ENCODE data around the gene WWTR1. TPM values are rescaled to one million over a fixed set of nuclear protein-coding genes. Genes with fewer than 3 reads are reported as not detected.

WWTR1 gene
- polyA plus RNA-seq, 3 donors from 2014 or later = not detected

DNA sequence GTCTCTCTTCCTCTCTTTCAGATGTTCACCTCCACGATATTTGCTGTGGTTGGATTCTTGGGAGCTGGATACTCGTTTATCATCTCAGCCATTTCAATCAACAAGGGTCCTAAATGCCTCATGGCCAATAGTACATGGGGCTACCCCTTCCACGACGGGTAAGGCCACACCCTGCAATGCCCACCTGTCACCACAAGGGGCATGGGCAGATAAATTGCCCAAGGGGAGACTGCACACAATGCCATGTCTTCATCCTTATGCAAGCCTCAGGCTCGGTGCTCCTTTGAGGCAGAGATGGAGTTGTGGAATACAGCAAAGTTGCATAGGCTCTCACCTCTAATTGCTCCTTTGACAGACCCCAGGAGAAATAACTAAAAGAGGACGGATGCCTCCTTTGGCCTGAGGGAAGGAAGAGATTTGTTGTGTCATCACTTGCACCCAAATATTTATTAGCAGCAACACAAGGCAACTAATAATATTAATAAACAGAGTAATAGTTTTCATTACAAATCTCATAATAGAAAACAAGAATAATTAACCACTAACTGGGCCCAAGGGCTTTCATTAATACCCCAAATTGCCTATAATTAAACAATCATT lies 170.1 kb downstream of the WWTR1 start:
- H3K4me1 Mint-ChIP-seq = no peaks in the 10 kb centered on the region
- H3K36me3 Mint-ChIP-seq = no peaks in the 10 kb centered on the region
- H3K27ac Mint-ChIP-seq = no peak overlapping the region
- no peak overlapping the region for H3K4me3 Mint-ChIP-seq
- no peaks in the 10 kb centered on the region for H3K9me3 Mint-ChIP-seq
- peaks cover 0 to 7% (median 4%) of the 10 kb centered on the region in 3 donors for H3K27me3 Mint-ChIP-seq (ENCODE audit: low read depth in 3 of 3)
- DNase-seq = no peak

DNA sequence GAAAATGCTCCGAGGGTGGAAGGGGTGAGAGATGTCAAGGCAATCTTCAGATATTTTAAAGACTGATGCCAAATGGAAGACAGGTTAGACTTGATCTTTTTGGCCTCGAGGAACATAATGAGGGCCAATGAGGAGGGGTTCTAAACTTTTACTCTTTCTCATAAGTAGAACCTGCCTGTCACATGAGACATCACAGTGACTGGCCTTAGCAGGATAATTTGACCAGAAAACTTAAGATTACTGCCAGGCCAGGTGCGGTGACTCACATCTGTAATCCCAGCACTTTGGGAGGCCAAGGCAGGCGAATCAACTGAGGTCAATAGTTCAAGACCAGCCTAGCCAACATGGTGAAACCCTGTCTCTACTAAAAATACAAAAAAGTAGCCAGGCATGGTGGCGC lies 171.1 kb downstream of the WWTR1 start:
- Mint-ChIP-seq H3K27me3 (ENCODE audit: low read depth in 3 of 3) (peaks cover 0 to 3% (median 3%) of the 10 kb centered on the region in 3 donors), H3K27ac (no peak overlapping the region), H3K9me3 (no peaks in the 10 kb centered on the region), H3K36me3 (no peaks in the 10 kb centered on the region), H3K4me3 (no peak overlapping the region), H3K4me1 (no peaks in the 10 kb centered on the region)
- DNase-seq = no peak

DNA sequence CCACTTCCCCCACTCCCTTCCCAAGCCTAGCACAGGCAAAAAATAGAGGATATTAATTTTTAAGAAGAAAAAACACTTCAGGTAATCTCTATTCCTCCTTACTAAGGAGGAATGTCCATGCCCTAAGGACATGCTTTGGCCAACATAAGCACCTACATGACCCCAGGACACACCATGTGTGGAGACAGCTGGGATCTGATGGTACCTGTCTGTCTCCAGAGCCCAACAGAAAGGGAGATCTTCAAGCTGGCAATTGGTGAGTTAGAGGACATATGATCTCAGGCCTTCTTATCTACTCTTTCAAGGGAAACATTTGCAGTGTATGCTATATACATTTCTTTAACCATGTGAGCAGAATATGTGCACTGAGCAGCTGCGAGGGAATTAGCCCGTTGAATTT lies 176.3 kb downstream of the WWTR1 start:
- Mint-ChIP-seq H3K4me3 (no peak overlapping the region), H3K36me3 (no peaks in the 10 kb centered on the region), H3K4me1 (peaks cover 4 to 5% of the 10 kb centered on the region in 2 donors), H3K27ac (no peak overlapping the region), H3K27me3 (ENCODE audit: low read depth in 3 of 3) (peaks cover 0 to 3% (median 0%) of the 10 kb centered on the region in 3 donors), H3K9me3 (no peaks in the 10 kb centered on the region)
- DNase-seq = no peak

DNA sequence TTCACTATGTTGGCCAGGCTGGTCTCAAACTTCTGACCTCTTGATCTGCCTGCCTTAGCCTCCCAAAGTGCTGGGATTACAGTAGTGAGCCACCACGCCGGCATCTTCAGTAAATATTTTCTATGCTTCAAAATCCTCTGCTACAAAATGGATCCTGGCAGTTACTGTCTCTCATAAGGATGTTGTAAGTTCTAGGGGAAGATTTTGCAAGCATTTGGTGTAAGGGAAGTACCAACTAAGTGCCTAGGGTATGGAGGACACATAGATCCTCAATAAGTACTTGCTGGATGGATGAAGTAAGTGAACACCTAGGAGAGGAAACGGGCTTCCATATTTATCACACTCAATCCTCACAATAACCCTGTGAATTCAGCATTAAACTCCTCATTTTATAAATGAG lies 176.8 kb downstream of the WWTR1 start:
- Mint-ChIP-seq H3K4me1 (peaks cover 4 to 5% of the 10 kb centered on the region in 2 donors), H3K27ac (no peak overlapping the region), H3K36me3 (no peaks in the 10 kb centered on the region), H3K9me3 (no peaks in the 10 kb centered on the region), H3K4me3 (no peak overlapping the region), H3K27me3 (ENCODE audit: low read depth in 3 of 3) (peaks cover 0 to 3% (median 0%) of the 10 kb centered on the region in 3 donors)
- DNase-seq = no peak

DNA sequence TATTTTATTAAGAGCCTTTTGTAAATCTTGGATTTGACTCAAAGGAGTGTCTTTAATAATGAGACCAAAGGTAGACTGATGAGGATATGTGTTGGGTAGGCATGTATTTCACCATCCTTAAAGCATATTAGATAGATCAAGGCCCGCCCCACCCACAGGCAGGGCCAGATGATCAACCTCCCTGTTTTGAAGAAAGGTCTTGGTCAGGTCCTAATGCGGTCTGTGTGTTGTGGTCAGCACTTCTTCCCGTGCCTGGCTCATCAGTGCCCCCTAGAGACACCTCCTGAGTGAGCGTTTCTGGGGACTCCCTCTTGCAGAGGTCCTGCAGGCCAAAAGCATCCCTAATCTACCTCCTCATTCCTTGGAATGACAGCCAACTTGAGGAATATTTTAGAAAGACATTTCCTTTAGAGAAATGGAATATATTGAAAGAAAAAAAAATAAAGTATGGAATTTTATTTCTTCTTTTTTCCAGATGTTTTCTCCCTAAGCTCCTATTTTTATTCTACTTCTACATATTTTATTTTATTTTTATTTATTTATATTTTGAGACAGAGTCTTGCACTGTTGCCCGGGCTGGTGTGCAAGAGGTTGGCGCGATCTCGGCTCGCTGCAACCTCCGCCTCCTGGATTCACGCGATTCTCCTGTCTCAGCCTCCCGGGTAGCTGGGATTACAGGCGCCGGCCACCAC lies 177.4 kb downstream of the WWTR1 start:
- peak; percentile 60 to 67 (median 61) for DNase-seq
- H3K27me3 Mint-ChIP-seq (ENCODE audit: low read depth in 3 of 3) = no peaks in the 10 kb centered on the region

DNA sequence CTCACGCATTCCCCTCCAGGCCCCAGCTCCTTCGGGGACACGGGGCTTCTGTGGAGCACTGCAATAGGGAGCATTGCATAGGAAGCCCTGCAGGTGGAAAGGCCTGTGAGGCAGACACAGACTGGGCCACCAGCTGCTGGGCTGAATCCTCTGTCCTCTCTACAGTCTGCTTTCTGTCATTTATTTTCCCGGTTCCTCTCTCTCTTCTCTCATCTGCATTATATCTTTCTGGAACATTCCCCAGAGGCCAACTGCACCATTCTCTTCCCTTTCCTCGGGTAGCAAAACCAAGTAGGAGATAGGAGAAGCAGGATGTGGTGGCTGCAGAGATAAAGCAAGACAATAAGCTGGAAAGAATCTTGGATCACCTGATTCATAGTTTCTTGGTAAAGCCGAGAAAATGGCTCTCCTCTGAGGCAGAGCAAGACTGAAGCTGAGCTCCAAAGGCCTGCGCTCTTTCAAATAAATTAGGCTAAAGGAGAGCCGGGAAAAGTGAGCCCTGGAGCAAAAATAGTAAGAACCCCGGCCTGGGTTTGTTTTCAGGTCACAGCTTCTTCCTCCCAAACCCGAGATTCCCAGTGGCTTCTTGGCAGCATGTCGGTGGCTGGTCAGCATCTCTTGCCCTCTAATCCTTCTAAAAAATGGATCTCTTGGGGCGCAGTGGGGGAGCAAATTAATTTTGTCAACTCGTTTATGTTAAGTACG lies 178.1 kb downstream of the WWTR1 start:
- H3K4me1 Mint-ChIP-seq = peaks cover 4 to 5% of the 10 kb centered on the region in 2 donors
- no peaks in the 10 kb centered on the region for H3K36me3 Mint-ChIP-seq

More for the DNA sequence above, 177.4 kb downstream of the WWTR1 start:
- Mint-ChIP-seq H3K27ac (no peak overlapping the region), H3K4me1 (peaks cover 4 to 5% of the 10 kb centered on the region in 2 donors), H3K4me3 (no peak overlapping the region), H3K9me3 (no peaks in the 10 kb centered on the region), H3K36me3 (no peaks in the 10 kb centered on the region)

DNA sequence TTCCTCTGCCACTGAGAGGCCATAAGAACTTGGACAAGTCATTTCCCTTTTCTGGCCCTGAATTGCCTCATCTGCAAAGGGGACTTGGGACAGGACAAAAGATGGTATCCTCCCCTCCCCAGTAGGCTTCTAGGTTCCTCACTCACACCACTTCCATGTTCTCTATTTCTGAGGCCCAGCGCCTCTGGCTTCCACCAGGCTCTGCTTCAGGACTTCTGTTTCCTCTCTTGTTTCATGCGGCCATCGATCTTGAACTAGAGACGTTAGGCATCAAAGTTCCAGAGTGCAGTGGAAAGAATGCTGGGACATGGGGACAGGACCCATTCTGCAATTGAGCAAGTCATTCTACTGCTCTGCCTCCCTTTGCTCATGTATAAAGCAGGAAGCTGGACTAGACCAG lies 181.6 kb downstream of the WWTR1 start:
- no peaks in the 10 kb centered on the region for H3K36me3 Mint-ChIP-seq
- H3K4me1 Mint-ChIP-seq = peaks cover 10 to 16% of the 10 kb centered on the region in 2 donors
- no peaks in the 10 kb centered on the region for H3K9me3 Mint-ChIP-seq
- no peak overlapping the region for H3K4me3 Mint-ChIP-seq
- H3K27me3 Mint-ChIP-seq (ENCODE audit: low read depth in 3 of 3) = peaks cover 0 to 2% (median 0%) of the 10 kb centered on the region in 3 donors
- DNase-seq = no peak
- H3K27ac Mint-ChIP-seq = no peak overlapping the region

More for the DNA sequence above, 178.1 kb downstream of the WWTR1 start:
- no peak for DNase-seq
- H3K27ac Mint-ChIP-seq = no peak overlapping the region
- no peaks in the 10 kb centered on the region for H3K9me3 Mint-ChIP-seq
- H3K4me3 Mint-ChIP-seq = no peak overlapping the region
- no peaks in the 10 kb centered on the region for H3K27me3 Mint-ChIP-seq (ENCODE audit: low read depth in 3 of 3)

DNA sequence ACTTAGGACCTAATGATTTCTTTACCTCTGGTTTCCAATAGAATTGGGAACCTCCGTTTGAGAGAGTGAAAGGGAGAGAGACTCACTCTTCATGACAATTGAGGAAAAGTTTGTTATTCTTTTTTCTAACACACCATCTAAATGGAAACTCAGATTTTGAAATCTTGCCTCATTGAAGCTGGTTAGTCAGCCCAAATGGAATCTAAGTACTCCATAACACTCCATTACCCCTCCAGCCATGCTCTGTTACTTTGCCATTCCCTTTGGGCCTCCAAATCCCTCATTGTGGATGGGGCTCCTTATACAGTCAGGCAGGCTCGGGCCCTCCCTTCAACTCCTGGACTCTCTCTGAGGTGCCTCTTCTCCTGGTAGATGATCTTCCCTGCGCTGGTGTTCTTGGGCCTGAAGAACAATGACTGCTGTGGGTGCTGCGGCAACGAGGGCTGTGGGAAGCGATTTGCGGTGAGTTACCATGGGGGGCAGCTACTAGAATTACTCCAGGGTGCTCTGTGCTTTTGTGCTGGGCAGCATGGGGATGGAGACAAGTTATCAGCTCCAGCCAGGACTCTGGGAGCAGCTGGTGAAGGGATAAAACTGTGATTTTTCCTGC lies 182.3 kb downstream of the WWTR1 start:
- peaks cover 10 to 16% of the 10 kb centered on the region in 2 donors for H3K4me1 Mint-ChIP-seq
- H3K27ac Mint-ChIP-seq = no peak overlapping the region
- peaks cover 0 to 2% (median 2%) of the 10 kb centered on the region in 3 donors for H3K27me3 Mint-ChIP-seq (ENCODE audit: low read depth in 3 of 3)
- no peak for DNase-seq
- H3K4me3 Mint-ChIP-seq = no peak overlapping the region
- no peaks in the 10 kb centered on the region for H3K9me3 Mint-ChIP-seq
- H3K36me3 Mint-ChIP-seq = no peaks in the 10 kb centered on the region

DNA sequence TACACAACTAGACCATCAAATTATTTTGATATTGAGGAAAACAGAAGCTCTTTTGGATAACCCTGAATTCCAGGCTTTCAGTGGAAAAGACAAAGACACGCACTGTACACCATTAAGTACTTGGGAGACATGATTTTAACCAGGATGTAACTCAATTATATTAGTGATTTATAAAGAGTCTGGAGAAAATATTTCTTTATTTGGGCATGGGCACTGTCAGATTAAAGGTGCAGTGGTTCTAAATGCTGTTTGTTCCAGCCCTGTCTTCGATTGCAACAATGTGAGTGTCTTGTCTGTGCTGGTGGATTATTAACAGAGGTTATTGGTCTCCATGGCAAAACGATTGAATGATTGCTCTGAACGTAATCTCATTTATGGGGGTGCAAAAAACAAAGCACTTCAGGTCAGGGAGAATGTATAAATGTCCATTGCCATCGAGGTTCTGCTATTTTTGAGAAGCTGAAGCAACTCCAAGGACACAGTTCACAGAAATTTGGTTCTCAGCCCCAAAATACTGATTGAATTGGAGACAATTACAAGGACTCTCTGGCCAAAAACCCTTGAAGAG lies 183.5 kb downstream of the WWTR1 start, which contains the start of gene TM4SF4:
TSS of gene TM4SF4 (plus strand) at position 448 of the 568 bp plus-strand sequence. CDS start 181 bp downstream, outside the sequence.
- H3K27me3 Mint-ChIP-seq (ENCODE audit: low read depth in 3 of 3) = peaks cover 2 to 3% (median 2%) of the 10 kb centered on the region in 3 donors
- peaks cover 6 to 10% of the 10 kb centered on the region in 2 donors for H3K4me1 Mint-ChIP-seq
- no peaks in the 10 kb centered on the region for H3K9me3 Mint-ChIP-seq
- no peak within 1 kb of the TSS for H3K4me3 Mint-ChIP-seq
- H3K36me3 Mint-ChIP-seq = no peaks in the 10 kb centered on the region
- DNase-seq = no peak
- H3K27ac Mint-ChIP-seq = no peak within 1 kb of the TSS

DNA sequence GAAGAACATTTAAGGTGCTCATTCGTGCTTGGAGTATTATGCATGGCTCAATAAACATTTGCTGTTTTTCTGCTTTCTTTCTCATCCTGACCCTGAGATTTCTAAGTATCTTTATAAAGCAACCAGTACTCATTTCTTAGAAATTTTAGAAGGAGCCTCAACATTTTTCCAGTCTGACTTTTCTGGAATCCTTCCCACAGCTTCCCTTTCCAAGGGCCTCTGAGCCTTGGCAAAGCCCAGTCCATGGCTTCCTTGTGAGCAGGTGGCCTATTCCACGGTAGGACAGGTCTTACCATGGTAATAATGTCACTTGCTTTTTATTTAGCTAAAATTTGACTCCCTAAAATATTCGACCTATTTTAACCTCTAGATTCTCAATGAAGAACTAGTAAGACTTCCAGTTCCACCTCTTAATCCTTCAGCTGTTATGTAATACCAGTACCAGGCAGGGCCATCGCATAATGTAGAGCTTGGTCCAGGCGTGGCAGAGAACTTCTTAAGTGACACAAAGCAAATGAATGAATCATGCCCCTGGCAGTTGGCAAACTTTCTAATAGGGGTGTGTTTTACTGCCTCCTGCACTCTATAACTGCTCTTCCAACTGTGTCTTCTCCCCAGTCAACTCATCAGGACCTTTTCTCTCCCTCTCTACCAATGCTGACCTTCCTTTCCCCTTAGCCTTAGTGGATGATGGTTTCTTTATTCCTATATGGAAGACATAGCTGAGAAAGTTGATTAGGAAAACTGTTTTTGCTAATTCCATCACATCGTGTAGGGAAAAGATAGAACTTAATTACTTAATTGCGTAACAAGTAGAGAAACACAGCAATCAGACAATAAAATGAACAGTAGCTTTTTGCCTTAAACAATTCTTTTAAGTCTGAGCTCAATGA lies 184.2 kb downstream of the WWTR1 start:
- Mint-ChIP-seq H3K4me3 (no peak overlapping the region), H3K27me3 (ENCODE audit: low read depth in 3 of 3) (peaks cover 2 to 3% (median 2%) of the 10 kb centered on the region in 3 donors), H3K4me1 (peaks cover 10 to 17% of the 10 kb centered on the region in 2 donors), H3K36me3 (no peaks in the 10 kb centered on the region), H3K9me3 (no peaks in the 10 kb centered on the region), H3K27ac (no peak overlapping the region)
- DNase-seq = no peak

DNA sequence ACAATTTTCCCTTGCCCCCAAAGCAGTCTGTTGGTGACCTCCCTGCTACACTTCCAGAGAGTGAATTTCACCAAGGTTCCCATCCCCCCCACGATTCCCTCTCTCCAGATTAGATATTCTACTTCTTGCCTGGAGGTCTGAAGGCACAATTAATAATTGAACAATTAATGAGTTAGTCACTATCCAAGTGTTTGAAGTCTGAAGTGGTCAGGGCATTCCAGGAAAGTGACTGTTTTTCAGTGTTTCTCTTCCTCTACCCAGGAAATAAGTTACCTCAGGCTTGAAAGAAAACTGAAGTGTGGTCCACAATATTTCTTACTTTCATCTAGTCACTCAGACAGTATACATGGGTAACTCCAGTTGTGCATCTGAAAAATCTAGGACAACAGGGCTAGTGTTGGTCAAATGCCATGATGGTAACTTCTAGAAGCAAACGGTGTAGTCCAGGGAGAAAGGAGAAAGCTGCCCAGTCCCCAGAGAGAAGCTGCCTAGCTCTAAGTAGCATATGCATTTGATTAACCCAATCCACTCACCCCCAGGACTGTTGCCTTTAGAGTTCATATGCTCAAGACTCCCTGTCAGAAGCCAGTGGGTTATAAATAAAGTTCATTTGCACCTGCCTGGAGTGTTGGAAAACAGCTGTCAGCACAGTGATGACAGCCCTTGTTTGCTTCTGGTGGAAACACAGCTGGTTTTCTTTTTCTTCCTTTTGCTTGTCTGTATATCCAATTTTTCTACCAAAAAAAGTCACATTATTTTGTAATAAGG lies 185.6 kb downstream of the WWTR1 start:
- no peak overlapping the region for H3K27ac Mint-ChIP-seq
- no peaks in the 10 kb centered on the region for H3K36me3 Mint-ChIP-seq
- no peaks in the 10 kb centered on the region for H3K9me3 Mint-ChIP-seq
- peaks cover 2 to 3% (median 2%) of the 10 kb centered on the region in 3 donors for H3K27me3 Mint-ChIP-seq (ENCODE audit: low read depth in 3 of 3)
- peaks cover 13 to 26% of the 10 kb centered on the region in 2 donors for H3K4me1 Mint-ChIP-seq
- no peak overlapping the region for H3K4me3 Mint-ChIP-seq
- DNase-seq = no peak

DNA sequence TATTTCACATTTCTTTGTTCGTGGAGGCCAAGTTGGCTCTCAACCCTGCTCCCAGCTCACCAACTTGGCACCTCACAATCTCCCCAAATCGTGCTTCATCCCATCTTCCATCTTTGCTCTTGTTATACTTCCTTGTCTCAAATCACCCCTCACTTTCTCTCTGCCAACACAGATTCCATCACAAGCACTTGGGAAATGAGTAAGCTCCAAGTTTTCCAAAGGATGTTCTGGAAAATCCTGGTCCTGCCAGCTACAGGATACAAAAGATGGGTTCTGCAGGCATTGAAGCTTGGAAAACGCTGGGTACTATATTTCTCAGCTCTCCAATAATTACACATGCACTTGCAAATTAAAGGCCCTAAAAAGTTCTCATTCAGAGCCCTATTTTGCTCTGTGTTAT lies 187.4 kb downstream of the WWTR1 start:
- H3K27me3 Mint-ChIP-seq (ENCODE audit: low read depth in 3 of 3) = peaks cover 2 to 4% (median 3%) of the 10 kb centered on the region in 3 donors
- H3K4me1 Mint-ChIP-seq = peaks cover 13 to 26% of the 10 kb centered on the region in 2 donors

More for the DNA sequence above, 187.4 kb downstream of the WWTR1 start:
- H3K4me3 Mint-ChIP-seq = no peak overlapping the region
- H3K9me3 Mint-ChIP-seq = no peaks in the 10 kb centered on the region
- DNase-seq = no peak
- H3K27ac Mint-ChIP-seq = no peak overlapping the region
- no peaks in the 10 kb centered on the region for H3K36me3 Mint-ChIP-seq

Measured in immature natural killer cell (primary cell).